ENCODE results near the gene PNMA1.

- TF ChIP-seq DPF2 (IDR thresholded peaks at IDR 0.05) = no peak
- no peak for TF ChIP-seq ETV5 (CRISPR knock-in tag; IDR thresholded peaks at IDR 0.05; ENCODE audit: low read depth)
- TF ChIP-seq GABPB2 (CRISPR knock-in tag; conservative IDR thresholded peaks at IDR 0.05) = no peak
- TF ChIP-seq, protein P1, sequence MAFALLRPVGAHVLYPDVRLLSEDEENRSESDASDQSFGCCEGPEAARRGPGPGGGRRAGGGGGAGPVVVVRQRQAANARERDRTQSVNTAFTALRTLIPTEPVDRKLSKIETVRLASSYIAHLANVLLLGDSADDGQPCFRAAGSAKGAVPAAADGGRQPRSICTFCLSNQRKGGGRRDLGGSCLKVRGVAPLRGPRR (CRISPR knock-in tag; IDR thresholded peaks at IDR 0.05) = no peak
- TF ChIP-seq ZNF589 (CRISPR knock-in tag; IDR thresholded peaks at IDR 0.05; ENCODE audit: low read depth) = no peak
Observed at GRCh38 chr14:73723797-73724661, 9.8 kb upstream of the PNMA1 start.
